ENCODE measurements around the gene CHRM4.

The CHRM4 gene

GRCh38 chr11:46402957-46403902, 11.7 kb upstream of the CHRM4 start:
- no peak for DNase-seq

- no peak for DNase-seq
Measured at GRCh38 chr11:46397526-46397925, 6.0 kb upstream of the CHRM4 start.

DNA sequence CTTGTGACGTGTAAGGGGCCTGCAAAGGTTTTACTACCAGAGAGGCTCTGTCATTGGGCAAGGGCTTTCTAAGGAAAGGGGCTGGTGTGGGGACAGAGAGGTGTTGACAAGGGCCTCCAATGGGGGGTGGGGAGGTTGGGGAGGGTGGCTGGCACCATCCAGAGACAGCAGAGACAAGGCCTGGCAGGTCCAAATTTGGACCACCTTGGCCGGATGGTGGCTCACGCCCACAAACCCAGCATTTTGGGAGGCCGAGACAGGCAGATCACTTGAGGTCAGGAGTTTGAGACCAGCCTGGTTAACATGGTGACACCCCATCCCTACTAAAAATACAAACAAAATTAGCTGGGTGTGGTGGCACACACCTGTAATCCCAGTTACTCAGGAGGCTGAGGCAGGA, 2.2 kb upstream of the CHRM4 start:
- no peak for DNase-seq

- no peak for DNase-seq
Measured at GRCh38 chr11:46393231-46393616, 1.6 kb upstream of the CHRM4 start.

- peak; percentile 65 for DNase-seq
Measured at GRCh38 chr11:46392421-46393230, 1.1 kb upstream of the CHRM4 start.

DNA sequence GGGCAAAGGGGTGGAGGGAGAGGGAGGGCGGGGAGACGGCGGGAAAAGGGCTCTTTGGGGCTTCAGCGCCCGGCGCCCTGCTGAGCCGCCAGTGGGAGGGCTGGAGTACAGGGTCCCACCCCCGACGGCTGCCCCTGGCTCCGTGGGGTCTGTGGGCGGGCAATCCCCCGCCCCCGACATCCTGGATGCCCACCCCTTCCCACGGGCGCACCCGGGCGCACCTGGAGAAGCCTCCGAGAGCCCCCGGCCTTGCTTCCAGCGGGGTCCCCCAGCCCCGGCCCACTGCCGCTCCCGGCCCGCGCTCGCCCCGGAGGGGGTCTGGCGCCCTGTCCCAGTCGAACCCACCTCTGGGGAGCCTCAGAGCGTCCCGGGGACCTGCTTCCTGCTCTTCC, 394 bp downstream of the CHRM4 start:
- no peak for DNase-seq

DNA sequence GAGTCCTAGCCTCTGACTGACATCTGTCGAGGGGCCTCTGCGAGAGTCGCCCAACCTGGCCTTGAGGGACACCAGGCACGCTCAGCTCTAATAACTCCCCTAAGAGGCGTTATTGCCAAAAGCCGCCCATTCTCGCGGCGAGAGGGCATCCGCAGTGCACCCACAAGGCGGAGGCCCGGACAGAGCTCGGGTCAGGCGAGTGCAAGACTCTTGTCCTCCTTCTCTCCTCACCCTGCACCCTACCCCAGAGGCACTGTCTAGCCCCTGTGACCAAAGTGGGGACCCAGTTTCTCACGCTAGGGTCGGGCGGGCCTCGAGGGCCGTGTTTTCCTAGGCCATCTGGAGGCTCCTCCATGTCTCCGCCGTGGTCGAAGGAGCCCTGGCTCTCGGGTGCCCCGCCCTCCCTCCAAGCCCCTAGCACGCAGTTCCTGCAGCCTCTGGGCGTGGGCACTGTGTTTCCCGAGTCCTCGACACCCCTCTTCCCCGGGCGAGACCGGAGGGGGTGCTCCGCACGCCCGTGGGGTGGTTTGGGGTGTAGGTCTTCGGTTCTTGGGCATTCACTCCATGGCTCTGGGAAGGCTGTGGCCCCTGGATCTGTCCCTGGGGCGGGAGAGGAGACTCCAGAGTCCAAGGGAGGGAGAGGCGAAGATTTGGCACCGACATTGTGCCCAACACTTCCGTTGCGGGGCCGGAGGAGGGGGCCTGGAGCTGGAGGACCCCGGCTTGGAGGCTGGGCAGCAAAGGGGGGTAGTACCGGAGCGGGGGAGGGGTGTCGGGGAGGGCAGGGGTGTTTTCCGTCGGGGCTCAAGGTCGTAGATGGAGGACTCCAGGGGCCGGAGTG, 1.0 kb downstream of the CHRM4 start:
- no peak for DNase-seq

- peak; percentile 20 for DNase-seq
Measured at GRCh38 chr11:46389450-46390330, 1.9 kb downstream of the CHRM4 start.

DNA sequence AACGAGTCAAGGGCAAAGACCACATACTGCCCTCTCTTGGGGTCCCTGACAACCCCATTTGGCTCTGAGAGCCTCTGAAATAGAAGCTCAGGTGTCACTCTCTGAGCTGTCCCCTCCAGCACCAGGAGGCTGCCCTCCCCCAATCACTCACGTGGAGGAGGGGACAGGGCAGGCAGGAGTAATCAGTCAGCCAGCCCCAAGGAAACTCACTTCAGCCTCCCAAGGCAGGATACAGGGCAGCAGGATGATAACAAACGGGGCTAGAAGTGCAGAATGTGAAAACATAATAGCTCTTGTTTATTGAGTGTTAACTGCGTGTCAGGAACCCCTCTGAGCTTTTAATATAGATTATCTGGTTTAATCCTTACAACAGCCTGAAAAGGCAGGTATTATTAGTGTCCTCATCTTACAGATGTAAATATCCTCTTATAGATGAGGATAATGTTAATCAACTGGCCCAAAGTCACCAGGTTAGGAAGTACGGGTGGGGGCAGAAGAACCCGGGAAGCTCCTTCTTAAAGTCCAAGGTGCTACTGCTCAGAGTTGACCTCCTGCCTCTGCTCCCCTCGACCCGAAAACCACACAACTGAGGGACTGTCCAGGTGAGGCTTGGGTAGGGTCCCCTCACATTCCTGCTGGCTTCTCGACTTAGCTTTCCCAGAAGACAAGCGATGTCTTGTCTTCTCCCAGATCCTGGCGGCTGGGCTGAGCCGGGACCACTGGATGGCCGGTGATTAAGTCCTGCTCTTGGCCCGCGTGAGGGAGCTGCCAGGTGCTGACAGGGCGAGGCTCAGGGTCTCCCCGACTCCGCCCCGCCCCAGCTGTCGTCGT, 2.7 kb downstream of the CHRM4 start:
- no peak for DNase-seq

DNA sequence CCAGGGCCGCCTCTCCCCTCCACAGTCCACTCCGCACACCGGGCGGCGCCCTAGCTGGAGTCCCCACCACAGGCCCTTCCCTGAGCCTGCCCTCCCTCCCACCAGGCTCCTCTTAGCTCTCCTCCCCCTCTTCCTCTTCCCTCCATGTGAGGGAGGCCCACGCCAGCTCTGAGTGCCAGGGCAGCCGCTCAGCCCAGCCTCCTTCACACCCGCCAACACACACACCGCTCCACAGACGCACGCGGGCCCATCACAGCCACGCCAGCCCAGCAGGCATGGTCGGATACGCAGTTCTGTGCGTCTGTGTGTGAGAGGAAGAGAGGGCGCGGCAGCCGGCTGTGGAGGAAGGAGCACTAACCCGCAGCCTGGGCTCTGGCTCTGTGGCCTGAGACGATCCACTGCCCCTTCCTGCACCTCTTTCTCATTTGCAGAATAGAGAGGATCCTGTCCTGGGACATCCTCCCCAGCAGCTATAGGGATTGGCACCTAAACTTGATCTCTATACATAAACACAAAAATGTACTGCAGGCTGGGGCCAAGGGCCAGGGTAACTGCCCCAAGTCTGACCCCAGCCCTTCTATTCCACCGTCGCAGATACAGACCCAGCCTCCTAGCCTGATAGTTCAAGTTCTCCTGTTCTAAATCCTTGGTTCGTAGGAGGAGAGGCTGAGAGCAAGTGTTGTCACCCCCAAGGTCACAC, 3.5 kb downstream of the CHRM4 start:
- DNase-seq: no peak

- DNase-seq: no peak
Measured at GRCh38 chr11:46387456-46387855, 4.1 kb downstream of the CHRM4 start.

DNA sequence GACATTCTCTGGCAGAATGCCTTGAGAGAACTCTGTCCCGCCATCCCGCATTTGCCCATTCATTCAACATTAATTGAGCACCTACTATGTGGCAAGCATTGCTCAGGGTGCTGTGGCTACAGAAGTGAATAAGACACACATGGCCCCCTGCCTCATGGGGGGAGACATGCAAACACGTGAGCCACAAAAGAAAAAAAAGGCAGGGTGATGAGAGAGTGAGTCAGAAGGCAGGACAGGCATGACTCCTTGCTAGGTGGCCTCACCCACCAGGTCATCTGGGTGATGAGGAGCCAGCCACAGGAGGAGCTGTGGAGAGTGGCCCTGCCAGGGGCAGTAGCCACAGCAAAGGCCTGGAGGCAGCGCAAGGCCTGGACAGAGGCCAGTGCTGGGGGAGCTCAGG, 4.9 kb downstream of the CHRM4 start:
- DNase-seq: no peak

- no peak for DNase-seq
Measured at GRCh38 chr11:46386005-46386578, 5.5 kb downstream of the CHRM4 start.

DNA sequence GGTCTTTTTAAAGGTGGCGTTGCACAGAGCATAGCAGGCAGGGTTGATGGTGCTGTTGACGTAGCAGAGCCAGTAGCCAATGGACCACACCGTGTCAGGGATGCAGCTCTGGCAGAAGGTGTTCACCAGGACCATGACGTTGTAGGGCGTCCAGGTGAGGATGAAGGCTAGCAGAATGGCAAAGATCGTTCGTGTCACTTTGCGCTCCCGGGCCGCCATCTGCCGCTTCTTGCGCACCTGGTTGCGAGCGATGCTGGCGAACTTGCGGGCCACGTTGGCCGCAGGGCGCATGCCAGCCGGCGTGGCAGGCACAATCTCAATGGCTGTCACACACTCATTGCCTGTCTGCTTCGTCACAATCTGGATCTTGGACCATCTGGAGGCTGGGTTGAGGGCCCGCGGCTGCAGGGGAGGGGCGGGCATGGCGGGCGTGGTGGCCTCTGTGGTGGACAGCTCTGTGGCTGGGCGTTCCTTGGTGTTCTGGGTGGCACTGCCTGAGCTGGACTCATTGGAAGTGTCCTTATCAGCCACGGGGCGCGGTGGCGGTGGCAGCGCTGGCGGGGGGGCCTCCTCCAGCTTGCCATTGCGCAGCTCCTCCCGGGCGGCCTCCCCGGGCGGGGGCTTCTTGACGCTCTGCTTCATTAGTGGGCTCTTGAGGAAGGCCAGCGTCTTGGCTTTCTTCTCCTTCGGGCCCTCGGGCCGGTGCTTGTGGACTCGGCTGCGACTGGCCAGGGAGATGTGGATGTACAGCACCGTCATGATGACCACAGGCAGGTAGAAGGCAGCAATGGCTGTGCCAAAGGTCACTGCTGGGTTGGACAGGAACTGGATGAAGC, 6.2 kb downstream of the CHRM4 start:
- DNase-seq: no peak

DNA sequence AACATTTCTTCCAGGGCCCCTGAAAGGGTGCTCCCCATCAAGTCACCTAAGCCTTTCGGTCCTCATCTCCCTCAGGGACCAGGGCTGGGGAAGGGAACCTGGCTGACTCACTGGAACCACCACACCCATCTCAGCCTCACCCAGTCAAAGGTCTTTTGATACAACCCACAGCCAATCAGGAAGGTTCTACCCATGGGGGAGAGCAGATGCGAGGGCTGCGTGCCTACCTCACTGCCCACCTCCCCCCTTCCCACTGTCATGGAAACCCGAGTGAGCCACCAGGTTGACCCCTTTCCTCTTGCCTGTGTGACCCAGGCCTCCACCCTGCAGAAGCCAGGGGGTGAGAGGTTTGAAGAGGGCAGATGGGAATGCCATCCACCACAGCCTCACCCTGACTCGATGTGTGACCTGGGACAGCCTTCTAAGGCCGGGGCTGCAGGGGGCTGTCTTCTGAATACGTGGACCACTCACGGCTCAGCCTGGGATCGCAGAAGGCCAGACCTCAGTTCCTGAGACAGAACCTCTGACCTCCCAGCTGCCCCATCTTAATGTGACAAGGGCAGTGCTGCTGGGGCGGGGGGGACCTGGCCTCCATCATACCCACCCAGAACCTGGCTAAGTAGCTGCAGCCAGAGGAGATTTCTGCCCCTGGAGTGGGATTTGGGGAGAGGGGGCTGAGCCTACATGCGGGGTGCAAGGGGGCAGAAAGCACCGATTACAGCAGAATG, 7.4 kb downstream of the CHRM4 start:
- no peak for DNase-seq

GRCh38 chr11:46383404-46383758, 8.2 kb downstream of the CHRM4 start:
- no peak for DNase-seq

GRCh38 chr11:46382646-46383403, 8.8 kb downstream of the CHRM4 start:
- DNase-seq: no peak
